Hepatocyte (in vitro differentiated cells): ENCODE results near the gene FOXRED2.

Experiments used
- CTCF ChIP-seq: fragments of 200-600 bp; sonication (generic); IDR thresholded peaks from 2 replicates; pipeline ENCODE4 v1.5.1; 2016; ENCODE audit warnings: antibody characterized with exemption, mild to moderate bottlenecking; ENCODE audit not compliant: poor library complexity
- EZH2 ChIP-seq: fragments of 200-600 bp; sonication (generic); IDR thresholded peaks from 2 replicates; pipeline ENCODE4 v1.6.1; 2016; ENCODE audit warnings: antibody characterized with exemption, mild to moderate bottlenecking, borderline replicate concordance
- EZH2phosphoT487 ChIP-seq: fragments of 200-600 bp; sonication (generic); IDR thresholded peaks from one replicate; pipeline ENCODE4 v1.6.1; 2018; ENCODE audit warnings: antibody characterized with exemption, mild to moderate bottlenecking, low read depth, moderate library complexity; ENCODE audit not compliant: unreplicated experiment, severe bottlenecking

- TF ChIP-seq CTCF (no peak), EZH2 (no peak), EZH2phosphoT487 (no peak)
These were observed 7.9 kb upstream of the FOXRED2 start for GRCh38 chr22:36514766-36515165.
